LNCAP (cell line): ENCODE results near the gene COLQ.

Experiments used
- TF ChIP-seq, protein P1 (sequence below): fragments of 450-650 bp; IDR thresholded peaks from 2 replicates; pipeline ENCODE4 v1.5.1; 2017; ENCODE audit warnings: mild to moderate bottlenecking

The COLQ gene

DNA sequence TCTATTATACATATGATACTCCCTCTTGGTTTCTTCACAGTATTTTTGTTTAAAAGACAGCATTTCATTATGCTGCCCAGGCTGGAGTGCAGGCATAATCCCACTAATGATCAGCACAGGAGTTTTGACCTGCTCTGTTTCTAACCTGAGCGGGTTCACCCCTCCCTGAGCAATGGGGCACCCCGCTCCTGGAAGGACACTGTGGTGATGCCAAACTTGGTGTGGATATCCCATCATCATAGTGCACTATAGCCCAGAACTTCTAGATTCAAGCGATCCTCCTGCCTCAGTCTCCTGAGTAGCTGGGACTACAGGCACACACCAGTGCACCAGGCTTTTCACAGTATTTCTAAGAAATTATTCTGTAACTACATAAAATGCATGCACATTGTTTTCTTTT, 14.9 kb downstream of the COLQ start:
- TF ChIP-seq, protein P1, sequence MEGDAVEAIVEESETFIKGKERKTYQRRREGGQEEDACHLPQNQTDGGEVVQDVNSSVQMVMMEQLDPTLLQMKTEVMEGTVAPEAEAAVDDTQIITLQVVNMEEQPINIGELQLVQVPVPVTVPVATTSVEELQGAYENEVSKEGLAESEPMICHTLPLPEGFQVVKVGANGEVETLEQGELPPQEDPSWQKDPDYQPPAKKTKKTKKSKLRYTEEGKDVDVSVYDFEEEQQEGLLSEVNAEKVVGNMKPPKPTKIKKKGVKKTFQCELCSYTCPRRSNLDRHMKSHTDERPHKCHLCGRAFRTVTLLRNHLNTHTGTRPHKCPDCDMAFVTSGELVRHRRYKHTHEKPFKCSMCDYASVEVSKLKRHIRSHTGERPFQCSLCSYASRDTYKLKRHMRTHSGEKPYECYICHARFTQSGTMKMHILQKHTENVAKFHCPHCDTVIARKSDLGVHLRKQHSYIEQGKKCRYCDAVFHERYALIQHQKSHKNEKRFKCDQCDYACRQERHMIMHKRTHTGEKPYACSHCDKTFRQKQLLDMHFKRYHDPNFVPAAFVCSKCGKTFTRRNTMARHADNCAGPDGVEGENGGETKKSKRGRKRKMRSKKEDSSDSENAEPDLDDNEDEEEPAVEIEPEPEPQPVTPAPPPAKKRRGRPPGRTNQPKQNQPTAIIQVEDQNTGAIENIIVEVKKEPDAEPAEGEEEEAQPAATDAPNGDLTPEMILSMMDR: no peak

DNA sequence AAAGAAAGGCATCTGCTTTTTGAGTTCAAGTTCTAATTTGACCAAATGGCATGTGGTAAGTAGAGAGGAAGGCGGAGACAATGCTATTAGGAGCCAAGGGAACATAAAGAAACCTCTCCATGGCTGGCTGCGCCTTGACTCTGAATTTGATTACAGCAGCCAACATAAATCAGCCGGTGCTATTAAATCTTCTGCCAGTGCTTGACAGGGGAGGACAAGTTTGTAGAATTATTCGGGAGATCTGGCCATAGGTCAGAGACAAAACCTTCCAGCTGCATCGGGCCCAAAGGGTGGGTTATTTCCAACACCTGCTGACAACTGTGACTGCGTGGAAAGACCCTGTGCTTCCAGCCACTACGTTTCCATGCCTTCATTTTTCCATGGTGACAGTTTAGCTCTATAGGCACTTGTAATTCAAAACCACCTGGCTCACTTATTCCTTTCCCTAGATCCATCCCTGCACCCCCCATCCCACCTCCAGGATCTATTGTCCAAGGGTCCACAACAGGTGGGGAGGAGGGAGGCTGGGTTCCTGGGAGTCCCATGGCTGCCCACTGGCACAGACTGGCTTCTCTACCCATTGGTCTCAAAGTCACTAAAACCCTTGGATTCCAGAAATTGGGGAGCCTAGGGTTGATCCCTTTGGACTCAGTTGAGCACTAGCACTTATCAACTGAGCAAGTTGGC, 15.9 kb downstream of the COLQ start:
- TF ChIP-seq, protein P1: no peak

DNA sequence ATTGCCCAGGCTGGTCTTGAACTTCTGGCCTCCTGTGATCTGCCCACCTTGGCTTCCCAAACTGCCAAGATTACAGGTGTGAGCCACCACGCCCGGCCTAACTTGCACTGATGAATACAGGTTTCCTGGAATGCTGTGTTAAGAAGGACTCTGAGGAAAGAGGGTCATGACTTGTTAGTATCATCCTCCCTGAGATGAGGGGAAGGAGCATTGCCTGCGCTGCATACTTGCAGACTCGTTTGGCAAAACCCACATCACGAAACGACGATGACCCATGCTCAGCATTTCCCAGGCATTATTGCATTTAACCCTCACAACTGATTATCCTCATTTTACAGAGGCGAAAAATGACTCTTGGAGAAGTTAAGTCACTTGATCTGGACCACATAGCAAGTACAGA, 18.9 kb downstream of the COLQ start:
- TF ChIP-seq, protein P1: no peak

DNA sequence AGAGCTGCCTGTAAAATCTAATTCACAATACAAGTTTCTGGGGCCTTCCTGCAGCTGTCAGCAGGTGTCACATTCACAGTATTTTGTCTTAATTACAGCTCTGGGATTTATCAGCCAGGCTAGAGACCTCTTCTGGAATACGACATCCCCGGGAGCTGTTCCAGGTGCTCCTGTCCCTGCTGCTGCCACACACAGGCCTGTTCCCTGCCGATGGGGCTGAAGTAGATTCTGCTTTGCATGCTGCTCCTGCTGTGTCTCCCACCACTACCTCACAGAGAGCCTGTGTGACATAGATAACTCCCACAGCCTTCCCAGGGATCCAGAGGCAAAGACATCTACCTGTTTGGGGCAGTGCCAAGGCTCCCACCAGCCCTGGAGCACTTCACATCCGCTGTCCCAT, 20.4 kb downstream of the COLQ start:
- TF ChIP-seq, protein P1: no peak

DNA sequence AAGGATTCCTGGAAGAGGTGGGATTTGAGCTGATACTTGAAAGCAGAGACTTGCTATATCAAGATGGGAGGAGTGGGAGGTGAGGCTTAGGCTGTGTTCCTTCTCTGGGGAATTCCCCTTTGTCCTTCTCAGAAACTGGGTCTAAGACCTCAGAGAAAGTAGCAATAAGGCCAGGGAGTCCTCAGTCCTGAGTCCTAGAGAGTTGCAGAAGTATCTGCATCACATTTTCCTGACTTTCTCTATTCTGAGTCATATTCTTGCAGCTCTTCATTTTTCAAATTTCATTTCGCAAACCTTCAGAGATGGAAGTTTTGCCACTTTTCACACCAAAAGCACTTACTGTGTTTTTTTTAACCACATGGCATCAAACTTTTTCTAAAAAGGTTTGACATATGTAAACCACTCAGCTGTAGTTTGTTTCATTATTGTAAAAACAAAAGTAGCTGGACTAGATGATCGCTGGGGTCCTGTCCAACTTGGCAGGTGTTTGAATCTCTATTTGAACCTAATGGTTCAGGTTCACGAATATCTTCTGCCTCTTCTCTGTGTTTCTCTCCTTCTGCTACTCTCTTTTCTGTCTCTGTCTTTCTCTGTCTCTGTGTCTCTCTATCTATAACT, 21.3 kb downstream of the COLQ start:
- TF ChIP-seq, protein P1: no peak

DNA sequence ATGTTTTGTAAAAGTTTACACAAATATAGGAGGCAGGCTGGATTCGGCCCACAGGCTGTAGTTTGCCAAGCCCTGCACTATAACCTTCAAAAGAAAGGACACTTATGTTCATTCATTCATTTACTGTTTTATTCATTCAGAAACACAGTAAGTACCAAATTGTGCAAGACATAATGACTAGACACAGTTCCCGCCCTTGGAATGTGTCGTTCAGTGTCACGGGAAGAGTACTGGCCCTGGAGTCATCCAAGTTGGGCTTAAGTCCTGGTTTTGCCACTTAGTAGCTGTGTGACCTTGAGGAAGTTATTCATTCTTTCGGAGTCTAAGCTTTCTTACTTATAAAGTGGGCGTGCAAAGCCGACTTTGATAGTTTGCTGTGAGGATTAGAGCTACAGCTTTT, 22.0 kb downstream of the COLQ start:
- TF ChIP-seq, protein P1: no peak

DNA sequence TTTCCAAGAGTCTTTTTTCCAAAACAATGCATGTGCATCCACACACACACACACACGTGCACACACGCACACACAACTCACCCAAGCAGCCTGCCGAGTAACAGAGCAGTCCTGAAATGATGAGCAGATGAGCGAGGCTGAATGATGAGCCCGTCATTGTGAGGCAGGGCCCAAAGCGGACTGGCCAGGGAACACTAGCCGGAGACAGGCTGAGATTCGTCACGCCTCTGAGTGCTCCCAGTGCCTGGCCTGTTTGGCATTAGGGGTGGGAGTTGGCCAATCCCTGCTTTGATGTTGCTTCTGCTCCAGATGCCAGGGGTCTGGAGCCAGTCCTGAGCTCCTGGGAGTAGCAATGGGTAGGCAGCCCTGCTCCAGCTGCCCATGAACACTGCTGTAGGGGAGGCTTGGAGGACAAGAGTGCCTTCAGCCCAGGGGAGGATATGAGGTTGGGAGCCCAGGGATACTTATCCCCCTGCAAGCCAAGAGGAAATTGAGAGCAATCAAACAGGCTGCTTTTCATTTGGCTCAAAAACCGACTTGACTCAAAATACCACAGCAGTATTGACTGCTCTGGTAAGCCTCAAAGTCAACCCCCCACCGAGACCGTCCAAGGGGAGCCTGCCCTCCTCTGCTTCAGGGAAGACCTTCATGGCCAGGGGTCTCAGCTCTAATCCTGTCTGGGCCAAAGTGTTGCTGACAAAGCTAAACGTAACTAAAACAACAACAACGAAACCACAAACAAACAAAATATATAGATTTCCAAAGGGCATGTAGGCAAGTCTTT, 22.9 kb downstream of the COLQ start:
- TF ChIP-seq, protein P1: no peak
